ENCODE results near the gene GRK1.

DNA sequence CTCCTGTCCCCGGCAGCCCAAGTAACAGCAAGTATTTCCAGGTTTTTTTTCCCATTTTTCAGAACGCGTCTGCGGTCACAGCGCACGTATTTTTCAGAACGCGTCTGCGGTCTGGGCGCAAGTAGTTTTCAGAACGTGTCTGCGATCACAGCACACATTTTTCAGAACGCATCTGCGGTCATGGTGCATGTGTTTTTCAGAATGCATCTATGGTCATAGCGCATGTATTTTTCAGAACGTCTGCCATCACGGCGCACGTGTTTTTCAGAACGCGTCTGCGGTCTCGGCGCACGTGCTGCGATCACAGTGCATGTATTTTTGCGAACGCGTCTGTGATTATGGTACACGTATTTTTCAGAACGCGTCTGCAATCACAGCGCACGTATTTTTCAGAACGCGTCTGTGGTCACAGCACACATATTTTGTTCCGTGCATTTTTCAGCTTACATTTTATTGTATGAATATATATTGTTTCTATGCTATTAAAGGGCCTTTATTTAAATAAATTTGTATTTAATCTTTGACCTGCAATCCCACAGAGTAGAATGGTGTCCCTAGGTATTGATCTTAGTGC lies 28.8 kb upstream of the GRK1 start:
- TF ChIP-seq POLR2A (IDR thresholded peaks at IDR 0.05; ENCODE audit: extremely low read depth, insufficient read length): no peak
- TF ChIP-seq, protein P1, sequence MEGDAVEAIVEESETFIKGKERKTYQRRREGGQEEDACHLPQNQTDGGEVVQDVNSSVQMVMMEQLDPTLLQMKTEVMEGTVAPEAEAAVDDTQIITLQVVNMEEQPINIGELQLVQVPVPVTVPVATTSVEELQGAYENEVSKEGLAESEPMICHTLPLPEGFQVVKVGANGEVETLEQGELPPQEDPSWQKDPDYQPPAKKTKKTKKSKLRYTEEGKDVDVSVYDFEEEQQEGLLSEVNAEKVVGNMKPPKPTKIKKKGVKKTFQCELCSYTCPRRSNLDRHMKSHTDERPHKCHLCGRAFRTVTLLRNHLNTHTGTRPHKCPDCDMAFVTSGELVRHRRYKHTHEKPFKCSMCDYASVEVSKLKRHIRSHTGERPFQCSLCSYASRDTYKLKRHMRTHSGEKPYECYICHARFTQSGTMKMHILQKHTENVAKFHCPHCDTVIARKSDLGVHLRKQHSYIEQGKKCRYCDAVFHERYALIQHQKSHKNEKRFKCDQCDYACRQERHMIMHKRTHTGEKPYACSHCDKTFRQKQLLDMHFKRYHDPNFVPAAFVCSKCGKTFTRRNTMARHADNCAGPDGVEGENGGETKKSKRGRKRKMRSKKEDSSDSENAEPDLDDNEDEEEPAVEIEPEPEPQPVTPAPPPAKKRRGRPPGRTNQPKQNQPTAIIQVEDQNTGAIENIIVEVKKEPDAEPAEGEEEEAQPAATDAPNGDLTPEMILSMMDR (IDR thresholded peaks at IDR 0.05; ENCODE audit: low read depth, low read length): no peak
- no peak for TF ChIP-seq MYC (IDR thresholded peaks at IDR 0.05; ENCODE audit: low read depth, low read length)
- TF ChIP-seq, protein P2, sequence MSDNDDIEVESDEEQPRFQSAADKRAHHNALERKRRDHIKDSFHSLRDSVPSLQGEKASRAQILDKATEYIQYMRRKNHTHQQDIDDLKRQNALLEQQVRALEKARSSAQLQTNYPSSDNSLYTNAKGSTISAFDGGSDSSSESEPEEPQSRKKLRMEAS (IDR thresholded peaks at IDR 0.05; ENCODE audit: low read depth, low read length): no peak

All from NB4 (cell line).